HG03342 (cell line): ENCODE measurements around the gene PLCB1.

ENCODE experiments used
- ATAC-seq: cut with Tn5 transposase; IDR thresholded peaks from one replicate; pipeline ENCODE4 v1.9.1; 2021; ENCODE audit warnings: mild to moderate bottlenecking, moderate library complexity; ENCODE audit not compliant: unreplicated experiment

The PLCB1 gene

GRCh38 chr20:8578161-8578865 is 446.2 kb downstream of the PLCB1 start:
- no peak for ATAC-seq

- ATAC-seq, result no peak
These were observed 447.0 kb downstream of the PLCB1 start for GRCh38 chr20:8579035-8579434.

- no peak for ATAC-seq
These were observed 449.5 kb downstream of the PLCB1 start for GRCh38 chr20:8581446-8582183.

GRCh38 chr20:8583012-8583565 is 451.0 kb downstream of the PLCB1 start:
- ATAC-seq, result no peak

- no peak for ATAC-seq
These were observed 451.5 kb downstream of the PLCB1 start for GRCh38 chr20:8583566-8584043.

GRCh38 chr20:8587251-8587650 is 455.2 kb downstream of the PLCB1 start:
- no peak for ATAC-seq

- ATAC-seq, result no peak
These were observed 455.7 kb downstream of the PLCB1 start for GRCh38 chr20:8587810-8588209.

GRCh38 chr20:8589956-8590355 is 457.9 kb downstream of the PLCB1 start:
- ATAC-seq, result no peak

GRCh38 chr20:8600910-8601541 is 469.0 kb downstream of the PLCB1 start:
- peak; percentile 6 for ATAC-seq

- ATAC-seq, result peak; percentile 95
These were observed 469.5 kb downstream of the PLCB1 start for GRCh38 chr20:8601542-8601912.

- ATAC-seq, result peak; percentile 79
These were observed 470.5 kb downstream of the PLCB1 start for GRCh38 chr20:8602389-8603116.

GRCh38 chr20:8608470-8608869 is 476.4 kb downstream of the PLCB1 start:
- ATAC-seq, result no peak

- ATAC-seq, result no peak
These were observed 484.7 kb downstream of the PLCB1 start for GRCh38 chr20:8616792-8617191.

GRCh38 chr20:8621001-8621400 is 488.9 kb downstream of the PLCB1 start:
- ATAC-seq, result no peak

GRCh38 chr20:8624046-8624445 is 492.0 kb downstream of the PLCB1 start:
- no peak for ATAC-seq

GRCh38 chr20:8624616-8625015 is 492.6 kb downstream of the PLCB1 start:
- no peak for ATAC-seq

GRCh38 chr20:8627340-8628004 is 495.4 kb downstream of the PLCB1 start:
- ATAC-seq, result no peak

GRCh38 chr20:8631271-8631670 is 499.2 kb downstream of the PLCB1 start:
- ATAC-seq, result no peak

- no peak for ATAC-seq
These were observed 501.3 kb downstream of the PLCB1 start for GRCh38 chr20:8633366-8633765.

GRCh38 chr20:8635048-8635572 is 503.0 kb downstream of the PLCB1 start:
- ATAC-seq, result no peak
